Stimulated activated CD8-positive, alpha-beta memory T cell treated with anti-CD3 and anti-CD28 coated beads, Interleukin-12 subunit alpha, Interleukin-12 subunit beta, amount 100 ng/mL, for 24 hours (primary cell): ENCODE measurements around the gene RREB1.
A peak's percentile ranks its signal among the peaks of the same experiment; 100 is the strongest.

Source experiments
- DNase-seq: peaks from one replicate; pipeline ENCODE4 v3.0.0-alpha.2; 2020; ENCODE audit errors: extremely low read depth

The RREB1 gene

DNA sequence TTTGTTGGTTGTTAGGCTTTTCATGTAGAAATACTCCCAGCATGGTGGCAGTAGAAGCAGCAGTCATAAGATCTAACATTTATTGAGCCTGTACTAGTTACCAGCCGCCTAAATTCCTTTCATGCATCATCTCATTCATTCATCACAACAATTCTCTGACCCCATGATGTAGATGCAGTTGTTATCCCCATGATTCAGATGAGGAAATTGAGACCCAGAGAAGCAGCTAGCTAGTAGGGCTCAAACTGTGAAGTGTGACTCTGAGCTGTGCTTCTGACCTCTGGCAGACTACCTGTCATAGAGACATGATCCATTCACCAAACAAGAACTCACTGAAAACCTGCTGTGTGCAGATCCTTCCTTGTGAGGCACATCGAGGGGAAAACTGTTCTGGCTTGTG, 16.9 kb downstream of the RREB1 start:
- no peak for DNase-seq

DNA sequence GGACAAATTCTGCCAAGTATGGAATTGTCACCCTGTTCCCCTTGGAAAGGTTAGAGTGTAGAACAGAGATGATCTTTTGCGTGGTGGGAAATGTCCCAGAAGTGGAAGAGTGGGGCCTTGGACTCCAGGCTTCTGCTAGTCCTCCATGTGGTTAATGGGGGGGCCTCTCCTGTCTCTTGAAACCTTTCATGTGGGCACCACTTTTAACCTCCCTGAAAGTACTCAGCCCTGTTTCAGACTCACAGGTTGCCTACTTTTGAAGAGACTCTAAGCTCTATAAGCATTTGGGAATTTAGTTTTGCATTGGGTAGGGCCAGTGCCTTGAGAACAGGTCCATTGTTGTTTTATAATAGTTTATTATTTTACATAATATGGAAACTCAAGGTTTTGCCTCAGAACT, 17.5 kb downstream of the RREB1 start:
- no peak for DNase-seq

DNA sequence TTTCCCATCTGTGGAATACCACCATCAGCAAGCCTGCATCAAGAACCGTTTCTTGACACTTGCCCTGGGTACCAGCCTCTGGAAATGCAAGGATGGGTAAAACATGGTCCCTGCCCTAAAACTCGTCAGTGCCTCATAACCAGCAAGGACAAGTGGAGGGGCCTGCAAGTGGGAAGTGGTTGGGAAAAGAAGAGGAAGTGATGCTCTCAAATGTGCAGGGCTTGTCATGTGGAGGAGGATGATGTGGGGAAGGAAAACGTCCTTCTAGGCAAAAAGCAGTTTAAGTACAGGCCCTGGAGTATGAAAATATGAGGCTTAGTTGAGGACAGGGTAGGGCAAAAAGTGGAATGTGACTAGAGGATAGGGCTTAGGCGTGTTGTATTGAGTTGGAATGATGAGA, 19.0 kb downstream of the RREB1 start:
- DNase-seq = no peak

DNA sequence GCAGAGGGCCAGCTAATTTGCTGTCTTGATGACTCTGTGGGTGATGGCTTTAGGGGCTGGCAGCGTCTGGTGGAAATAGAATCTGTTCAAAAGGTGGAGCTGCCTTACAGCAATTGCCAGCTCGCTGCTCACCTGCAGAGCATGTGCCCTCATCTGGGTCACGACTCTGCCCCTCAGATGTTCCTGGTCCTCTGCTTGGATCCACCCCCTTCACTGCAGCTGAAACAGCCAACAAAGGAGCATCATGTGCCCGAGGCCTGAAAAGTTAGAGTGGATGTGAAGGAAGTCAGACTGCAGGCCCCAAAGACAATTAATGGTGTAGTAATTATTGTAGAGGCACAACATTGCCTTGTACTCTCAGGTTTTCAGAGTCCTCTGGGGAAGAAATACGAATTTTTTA, 19.9 kb downstream of the RREB1 start:
- DNase-seq = no peak

DNA sequence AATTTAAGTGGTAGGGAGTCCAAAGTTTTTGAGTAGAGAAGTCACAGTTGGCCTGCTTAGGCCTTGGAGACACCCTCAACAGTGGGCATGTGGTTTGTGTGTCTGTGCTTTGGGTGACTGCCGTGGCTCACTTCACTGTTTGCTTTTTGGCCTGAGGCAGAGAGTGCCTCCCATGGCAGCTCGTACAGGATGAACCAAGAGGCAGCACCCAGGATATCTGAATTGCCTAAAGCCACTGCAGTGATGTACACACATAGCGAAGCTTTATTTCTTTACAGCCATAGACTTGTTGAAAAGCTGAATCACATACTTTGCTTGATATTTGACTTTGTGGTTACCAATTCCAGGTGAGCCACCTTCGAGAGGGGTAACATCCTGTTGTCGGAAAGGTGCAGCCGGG, 21.6 kb downstream of the RREB1 start:
- DNase-seq = no peak

GRCh38 chr6:7129784-7130569, 22.2 kb downstream of the RREB1 start:
- no peak for DNase-seq

- no peak for DNase-seq
Observed at GRCh38 chr6:7131390-7131789, 23.6 kb downstream of the RREB1 start.

DNA sequence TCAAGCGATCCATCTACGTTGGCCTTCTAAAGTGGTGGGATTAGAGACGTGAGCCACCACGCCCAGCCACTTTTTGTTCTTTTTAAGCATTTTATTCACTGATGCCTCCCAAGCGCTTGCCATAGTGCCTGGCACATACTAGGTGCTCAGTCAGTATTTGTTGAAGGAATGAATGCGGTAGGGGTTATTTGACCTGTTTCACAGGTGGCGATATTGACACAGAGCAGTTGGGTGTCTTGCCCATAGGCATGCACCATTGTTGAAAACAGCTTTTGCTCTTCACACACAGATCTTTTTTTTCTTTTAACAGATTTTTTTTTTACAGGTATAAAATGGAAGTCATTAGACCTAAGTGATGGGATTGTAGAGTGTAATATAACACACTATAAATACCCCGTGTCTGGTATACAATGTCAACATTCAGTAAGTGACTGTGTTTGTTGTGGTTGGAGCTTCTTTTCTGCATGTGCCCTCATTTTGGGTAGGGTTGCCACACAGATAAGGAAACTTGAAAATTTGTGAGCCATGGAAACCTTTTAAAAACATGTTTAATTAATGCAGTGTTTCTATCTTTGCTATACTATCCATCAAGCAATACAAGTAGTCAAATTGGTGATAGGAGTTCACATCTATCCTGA, 24.8 kb downstream of the RREB1 start:
- DNase-seq = no peak

GRCh38 chr6:7134999-7135745, 27.4 kb downstream of the RREB1 start:
- DNase-seq = no peak

- DNase-seq = no peak
Observed at GRCh38 chr6:7135755-7136154, 28.0 kb downstream of the RREB1 start.

GRCh38 chr6:7136859-7137334, 29.1 kb downstream of the RREB1 start:
- no peak for DNase-seq

GRCh38 chr6:7137335-7138045, 29.7 kb downstream of the RREB1 start:
- peak; percentile 33 for DNase-seq

DNA sequence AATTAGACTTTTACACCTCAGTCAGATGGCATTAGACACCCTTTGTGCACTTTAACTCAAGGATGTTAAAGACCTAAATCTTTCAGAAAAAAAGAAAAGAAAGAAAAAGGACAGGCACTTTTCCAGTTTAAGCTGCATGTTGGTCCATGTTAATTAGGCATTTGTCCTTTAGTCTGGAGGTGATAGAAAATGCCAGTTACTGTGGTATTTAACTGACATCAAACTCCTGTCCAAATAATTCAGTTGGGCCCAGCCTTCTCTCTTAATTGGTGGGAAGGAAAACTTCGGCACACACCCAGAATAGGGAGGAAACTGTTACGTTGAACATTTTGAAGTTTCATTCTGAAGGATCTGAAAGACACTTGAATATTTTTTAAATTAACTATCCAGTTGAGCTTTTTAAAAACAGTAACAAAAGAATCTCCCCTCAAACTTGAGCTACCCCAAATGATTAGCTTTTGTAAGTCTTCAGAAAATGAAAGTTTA, 30.3 kb downstream of the RREB1 start:
- DNase-seq = no peak

DNA sequence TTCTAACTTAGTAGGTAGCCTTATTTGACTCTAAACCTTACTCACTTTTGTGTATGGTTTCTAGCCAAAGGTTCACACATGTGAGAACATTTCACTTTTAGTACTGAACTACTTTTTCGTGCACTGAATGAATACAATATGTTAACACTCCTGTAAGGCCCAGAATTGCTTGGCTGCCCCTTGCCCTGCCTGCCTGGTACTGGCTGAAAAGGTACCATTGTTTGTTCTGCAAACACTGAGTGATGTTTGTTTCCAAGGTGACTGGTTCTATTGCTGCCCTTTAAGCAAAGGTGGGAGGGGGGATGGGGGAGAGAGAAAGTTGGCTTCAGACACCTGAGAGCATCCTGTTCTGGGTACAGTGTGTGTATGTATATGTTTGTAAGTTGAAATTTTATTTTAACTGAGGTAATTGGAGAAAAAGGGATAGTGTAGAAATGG, 31.2 kb downstream of the RREB1 start:
- no peak for DNase-seq

DNA sequence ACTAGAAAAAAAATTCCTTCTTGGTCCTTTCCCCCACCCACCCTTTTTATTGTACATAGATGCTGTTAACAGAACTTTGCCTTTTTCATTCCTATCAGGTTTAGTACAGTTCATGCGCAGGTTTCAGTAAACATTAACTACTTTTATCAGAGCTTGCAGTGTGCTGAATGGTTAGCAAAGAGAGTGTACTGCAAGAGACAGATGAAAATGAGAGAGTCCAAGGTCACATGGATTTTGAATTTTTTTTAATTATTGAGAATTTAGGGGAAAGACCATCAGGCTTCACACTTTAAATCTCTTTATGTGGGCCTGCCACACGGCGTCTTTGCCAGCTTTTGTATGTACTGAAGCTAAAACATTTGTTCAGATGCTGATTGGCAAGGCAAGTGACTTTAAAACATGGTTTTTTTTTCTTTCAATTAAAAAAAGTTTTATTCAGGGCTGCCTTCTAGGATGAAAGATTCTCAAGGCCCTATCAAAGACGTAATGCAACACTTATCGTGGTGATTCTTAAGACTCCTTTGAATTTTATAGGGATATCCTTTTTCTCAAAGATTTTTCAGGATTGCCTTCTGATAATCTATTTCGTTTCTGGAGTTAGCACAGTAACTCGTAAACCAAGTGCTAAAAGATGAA, 32.2 kb downstream of the RREB1 start:
- no peak for DNase-seq

DNA sequence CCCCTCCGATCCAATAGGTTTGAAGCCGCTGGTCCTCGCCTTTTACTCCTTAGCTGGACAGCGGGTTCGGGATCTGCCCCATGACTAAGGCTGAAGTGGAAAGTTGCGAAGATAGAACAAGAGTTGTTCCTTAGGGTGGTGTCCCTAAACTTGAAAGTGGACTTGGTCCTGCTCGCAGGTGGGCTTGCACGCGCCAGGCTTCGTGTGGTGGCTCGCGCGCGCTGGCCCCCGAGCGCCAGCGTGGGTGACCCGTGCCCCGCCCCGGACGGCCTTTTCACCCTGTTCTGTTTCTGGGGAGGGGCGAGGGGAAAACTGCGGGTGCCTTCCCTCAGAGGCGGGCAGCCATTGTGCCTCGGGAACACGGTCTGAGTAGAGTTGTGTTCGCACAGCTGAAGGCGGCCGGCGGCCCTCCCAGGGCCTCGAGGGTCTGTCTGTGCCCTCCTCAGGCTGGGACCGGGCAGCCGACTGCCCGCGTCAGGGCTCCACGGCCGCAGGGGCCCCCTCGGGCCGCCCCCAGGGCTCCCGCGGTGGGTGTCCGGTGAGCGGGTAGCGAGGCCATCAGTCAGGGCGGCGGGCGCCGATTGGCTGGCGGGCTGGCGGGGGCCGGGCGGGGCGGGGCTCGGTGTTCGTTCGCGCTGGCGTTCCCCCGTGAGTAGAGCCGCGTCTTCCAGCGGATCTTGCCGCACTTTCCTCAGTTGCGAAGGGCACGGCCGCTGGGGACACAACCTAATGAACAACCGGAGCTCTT, 33.0 kb downstream of the RREB1 start:
- DNase-seq = peak; percentile 57

GRCh38 chr6:7142228-7142801, 34.6 kb downstream of the RREB1 start:
- DNase-seq = no peak

DNA sequence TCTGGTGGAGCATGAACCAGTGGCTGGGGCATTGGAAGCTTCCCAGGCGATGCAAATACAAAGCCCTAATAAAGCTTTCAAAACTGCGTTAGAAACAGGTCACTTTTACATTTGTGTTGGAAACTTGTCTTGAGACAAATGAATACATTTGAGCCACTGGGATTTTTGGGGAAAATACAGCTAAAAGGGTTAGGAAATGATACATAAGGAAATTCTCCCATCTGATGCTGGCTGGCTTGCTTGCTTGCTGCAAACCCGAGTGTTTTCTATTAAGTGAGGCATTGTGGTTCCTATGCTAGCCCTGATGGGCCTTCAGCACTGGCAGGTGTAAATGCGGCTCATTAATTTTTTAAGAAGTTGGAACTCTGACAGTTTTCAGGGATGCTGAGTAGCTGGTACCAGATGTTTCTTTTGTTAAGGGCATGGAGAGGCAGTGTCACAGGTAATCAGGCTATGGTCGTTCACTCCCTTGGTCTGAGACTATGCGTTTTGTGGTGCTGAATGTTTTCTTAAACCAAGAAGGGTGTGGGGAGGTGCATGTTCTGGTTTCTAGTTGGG, 35.2 kb downstream of the RREB1 start:
- no peak for DNase-seq

- DNase-seq = no peak
Observed at GRCh38 chr6:7143476-7143974, 35.8 kb downstream of the RREB1 start.
